SHP77 (cell line): ENCODE results near the gene LMAN2.
A peak's percentile ranks its signal among the peaks of the same experiment; 100 is the strongest.
"Not testable (repeated sequence)": the region's sequence is repeated elsewhere in the genome, so short reads cannot be mapped to it uniquely, and the experiment has no call there.

ENCODE experiments used
- DNase-seq, 2 experiments: peaks; one replicate each; lab custom pipeline; 2025; lab: John Stamatoyannopoulos, UW

LMAN2 gene

DNA sequence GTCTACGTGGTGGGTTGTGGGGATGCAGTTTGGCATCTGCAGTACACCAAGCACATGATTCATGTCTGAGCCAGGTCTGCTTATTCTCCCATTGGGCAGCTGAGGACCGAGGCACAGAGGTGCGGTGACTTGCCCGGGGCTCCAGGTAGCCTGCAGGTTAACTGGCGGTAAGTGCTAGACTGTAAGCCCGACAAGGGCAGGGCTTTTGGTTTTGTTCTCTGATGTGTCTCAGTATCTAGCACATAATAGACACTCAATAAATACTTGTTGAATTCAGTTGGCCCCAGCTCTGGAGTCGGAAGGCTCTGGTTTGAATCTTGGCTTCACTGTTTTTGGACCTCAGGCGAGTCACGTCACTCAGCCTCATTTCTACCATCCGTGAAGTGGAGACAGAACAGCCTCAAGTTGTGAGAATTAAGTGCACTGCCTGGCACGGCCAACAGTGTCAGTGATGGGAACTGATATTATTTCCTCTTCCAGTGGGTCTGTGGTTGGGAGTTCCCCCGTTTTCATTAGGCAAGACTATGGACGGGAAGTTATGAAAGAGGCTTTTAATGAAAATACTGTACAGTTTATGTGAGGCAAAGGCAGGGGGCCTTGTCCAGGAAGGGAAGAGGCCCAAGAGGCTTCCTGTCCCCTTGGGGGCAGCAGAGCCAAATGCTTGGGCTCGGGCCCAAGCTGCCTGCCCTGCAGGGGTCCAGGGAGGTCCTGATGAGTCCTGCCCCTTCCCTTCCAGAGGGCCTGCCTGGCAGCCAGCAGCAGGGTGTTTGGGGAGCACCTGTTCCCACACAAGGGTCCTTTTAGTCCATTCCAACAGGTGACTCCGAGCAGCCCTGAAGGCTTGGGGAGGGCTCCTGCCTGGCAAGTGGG, 44.6 kb downstream of the LMAN2 start:
- no peak for DNase-seq

DNA sequence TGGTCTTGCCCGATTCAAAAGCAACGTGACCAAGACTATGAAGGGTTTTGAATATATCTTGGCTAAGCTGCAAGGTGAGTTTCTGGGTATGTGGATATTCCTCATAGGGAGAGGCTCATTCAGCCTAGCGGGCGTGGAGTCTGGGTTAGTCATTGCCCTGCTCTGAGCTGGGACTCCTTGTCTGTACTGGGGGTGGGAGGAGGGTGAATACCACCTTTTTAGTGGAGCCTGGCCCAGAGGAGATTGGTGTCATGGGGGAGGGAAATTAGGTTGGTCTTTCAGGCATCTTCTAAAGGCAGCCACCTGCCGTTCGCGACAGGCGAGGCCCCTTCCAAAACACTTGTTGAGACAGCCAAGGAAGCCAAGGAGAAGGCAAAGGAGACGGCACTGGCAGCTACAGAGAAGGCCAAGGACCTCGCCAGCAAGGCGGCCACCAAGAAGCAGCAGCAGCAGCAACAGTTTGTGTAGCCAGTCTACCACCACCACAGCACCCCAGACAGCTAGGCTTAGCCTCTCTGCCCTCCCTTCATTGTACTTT, 45.3 kb downstream of the LMAN2 start:
- DNase-seq, result not testable (repeated sequence)

DNA sequence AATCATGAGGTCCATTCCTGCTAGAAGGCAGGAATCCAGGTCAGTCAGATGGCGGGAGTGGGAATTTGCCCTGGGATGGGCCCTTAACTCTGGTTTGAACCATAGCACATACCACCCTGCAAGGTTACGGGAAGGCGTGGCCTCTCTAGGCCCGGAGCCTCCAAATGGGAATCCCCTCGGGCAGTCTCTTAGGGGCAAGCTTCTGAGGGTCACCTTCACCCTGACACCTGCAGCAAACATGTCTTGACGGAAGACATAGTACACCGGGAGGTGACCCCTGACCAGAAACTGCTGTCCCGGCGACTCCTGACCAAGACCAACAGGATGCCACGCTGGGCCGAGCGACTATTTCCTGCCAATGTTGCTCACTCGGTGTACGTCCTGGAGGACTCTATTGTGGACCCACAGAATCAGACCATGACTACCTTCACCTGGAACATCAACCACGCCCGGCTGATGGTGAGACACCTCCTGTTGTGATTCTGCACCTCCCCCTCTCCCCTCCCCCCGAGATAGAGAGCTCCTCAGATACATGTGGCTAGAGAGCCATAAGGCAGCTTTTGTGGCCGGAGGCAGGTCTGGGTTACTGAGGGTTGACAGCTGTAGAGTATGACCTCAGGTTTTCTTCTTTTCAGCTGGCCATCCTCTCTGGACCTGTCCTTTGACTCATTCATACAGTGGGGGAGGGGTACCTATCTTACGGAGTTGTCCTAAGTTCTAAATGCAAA, 46.9 kb downstream of the LMAN2 start:
- no peak for DNase-seq

DNA sequence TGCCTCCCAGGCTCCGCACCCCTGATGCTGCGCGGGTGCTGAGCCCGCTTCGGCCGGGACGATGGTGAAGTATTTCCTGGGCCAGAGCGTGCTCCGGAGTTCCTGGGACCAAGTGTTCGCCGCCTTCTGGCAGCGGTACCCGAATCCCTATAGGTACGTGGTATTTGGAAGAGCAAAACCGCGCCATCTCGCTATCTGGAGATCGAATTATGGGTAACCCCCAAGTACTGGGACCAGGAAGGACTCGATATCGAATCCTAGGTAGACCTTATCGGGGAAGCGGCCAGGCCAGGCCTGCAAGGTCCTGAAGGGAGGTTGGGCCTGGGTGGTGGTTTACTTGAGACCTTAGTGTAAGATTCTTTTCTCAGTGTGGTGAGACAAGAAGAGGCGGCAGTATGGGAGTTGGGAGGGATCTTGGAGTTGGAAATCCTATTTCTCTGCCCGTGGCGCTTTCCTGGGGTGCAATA, 47.5 kb downstream of the LMAN2 start:
- no peak for DNase-seq

DNA sequence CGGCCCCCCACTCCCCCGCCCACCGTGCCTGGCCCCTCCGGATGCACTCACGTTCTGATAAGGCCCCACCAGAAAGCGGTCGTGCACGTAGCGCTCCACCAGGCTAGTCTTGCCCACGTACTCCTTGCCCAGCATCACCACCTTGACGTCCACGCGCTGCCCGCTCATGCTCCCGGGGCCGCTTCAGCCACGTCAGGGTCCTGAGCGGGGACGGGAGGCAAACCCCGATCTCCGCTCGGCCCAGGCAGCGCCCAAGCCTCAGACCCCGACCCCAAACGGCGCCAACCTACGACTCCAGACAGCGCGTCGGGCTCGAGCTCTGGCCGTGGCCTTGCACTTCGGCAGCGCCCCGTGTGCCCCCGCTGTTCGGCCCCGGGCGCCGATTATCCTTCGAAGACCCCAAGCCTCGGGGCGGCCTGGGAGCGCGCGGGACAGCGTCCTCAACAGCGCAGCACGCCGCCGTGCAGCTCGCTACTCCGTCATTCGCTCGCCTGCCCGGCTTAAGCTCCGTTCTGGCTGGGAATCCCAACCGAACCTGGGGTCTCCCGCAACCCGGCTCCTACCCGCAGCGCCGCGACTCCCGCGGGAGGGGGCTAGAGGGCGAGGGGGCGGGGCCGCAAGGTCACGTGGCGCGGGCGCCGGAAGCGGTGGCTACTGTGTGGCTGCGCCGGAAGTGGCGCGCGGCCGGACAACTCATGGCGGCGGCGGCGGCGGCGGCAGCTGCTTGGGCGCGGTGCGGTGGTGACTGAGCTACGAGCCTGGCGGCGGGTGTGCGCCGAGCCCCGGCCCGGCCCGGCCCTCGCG, 48.1 kb downstream of the LMAN2 start, which contains the start of the genes PRELID1 and RAB24:
Gene PRELID1 (plus strand): TSS at position 679 of the 804 bp plus-strand sequence. CDS start 187 bp downstream, outside the sequence.
Gene RAB24 (minus strand): TSS at position 599 of the 804 bp plus-strand sequence. CDS start 431 bp downstream, at position 168.
- peak; percentile 80 to 83 for DNase-seq

DNA sequence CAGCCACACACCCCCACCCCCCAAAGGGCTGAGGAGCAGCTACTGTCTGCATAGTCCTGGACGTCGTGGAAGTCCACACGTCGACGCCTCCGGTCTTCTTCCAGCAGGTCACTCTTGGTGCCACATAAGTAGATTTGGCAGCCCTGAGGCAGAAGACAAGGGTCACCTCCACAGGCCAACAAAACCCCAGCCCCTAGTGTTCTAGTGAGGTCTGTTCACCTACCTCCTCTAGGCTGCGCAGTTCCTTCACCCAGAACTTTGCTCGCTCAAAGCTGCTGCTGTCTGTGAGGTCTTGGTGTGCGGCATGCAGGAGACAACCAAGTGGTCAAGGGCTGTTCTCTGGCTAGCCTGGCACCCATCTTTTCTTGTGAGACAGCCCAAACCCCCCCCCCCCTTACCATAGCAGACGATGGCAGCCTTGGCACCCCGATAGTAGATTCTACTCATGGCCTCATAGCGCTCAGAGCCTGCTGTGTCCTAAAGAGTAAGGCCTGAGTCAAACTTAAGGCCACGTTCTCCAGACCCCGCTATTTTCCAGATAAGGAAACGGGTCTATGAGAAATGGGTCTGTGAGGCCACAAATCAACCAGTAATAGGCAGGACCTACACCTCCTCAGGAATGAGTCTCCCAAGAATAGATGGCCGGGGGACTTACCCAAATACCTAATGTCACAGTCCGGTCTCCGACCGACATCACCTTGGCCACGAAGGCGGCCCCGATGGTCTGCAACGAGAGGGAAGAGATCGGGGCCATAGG, 48.9 kb downstream of the LMAN2 start:
- DNase-seq, result no peak

DNA sequence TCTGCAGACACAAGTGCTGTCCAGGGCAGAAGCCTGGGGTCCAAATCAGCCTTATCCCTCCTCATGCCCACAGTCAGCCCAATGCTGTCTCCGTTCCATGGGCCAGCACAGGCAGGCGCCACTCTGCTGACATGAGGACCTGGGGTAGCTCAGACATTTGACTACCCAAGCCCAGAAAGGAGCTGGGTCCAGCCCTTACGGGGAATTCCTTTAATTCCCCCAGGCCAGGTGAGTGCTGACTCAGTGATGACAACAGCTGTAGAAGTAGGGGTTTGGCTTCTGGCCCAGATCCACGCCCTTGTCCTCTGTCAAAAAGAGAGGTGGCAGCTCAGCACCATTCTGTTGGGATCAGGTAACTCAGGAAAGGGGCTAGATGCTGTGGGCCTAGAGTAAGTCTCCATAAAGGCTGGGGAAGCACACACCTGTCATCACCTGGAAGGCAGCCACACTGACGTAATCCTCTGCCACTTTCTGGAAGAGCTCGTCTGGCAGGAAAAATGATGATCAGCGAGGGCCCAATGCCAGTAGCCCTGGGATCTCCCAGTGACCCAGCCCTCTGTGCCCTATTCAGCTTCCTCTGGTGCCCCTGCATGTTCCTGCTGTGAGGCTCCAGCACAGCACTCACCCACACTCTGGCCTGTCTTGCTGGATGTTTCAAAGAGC, 49.8 kb downstream of the LMAN2 start:
- DNase-seq, result no peak

DNA sequence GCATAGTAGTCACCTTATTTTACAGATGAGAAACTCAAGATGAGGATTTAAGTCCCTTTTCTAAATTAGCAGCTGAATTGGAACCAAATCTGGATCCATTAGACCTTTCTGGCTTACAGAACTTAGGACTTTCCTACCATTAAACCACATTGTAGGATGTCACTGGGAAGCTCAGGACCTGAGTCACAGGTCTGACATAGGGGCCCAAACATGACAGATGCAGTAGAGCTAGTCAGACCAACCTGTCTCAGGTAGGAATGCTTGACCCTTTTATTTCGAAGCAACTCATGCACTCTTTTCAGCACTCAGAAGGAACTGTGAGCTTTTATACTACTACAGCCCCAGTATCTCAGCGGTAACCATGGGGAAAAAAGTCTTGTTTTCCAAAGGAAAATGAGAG, 50.5 kb downstream of the LMAN2 start:
- DNase-seq, result no peak

DNA sequence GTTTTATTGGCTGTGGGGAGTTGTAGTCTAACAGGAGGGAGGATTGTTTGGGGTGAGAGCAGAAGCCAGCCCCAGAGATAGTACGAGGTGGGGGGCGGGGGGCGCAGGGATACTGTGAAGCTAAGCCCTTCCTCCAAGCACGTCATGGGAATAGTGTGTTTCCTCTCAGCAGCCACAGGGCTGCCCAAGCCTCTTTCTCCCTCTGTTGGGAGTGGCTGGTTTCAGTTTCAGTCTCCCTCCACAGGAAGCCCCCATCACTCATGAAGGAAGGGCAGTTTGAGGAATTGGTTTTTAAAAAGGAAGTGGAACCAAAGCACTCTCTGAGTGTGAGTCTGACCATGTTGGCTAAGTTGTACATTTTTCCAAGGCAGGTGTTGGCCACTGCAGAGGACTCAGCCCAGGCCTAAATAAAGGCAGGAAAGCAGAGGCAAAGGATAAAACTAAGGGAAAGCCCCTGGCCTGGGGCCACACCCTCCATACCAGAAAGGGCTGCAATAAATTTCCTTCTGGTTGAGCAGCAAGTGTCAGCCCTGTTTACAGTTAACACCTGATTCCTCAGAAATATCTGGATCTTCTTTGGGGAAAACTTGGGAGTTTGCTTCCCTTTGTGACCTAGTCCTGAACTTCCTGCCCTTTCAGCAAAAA, 51.1 kb downstream of the LMAN2 start:
- DNase-seq, result no peak

DNA sequence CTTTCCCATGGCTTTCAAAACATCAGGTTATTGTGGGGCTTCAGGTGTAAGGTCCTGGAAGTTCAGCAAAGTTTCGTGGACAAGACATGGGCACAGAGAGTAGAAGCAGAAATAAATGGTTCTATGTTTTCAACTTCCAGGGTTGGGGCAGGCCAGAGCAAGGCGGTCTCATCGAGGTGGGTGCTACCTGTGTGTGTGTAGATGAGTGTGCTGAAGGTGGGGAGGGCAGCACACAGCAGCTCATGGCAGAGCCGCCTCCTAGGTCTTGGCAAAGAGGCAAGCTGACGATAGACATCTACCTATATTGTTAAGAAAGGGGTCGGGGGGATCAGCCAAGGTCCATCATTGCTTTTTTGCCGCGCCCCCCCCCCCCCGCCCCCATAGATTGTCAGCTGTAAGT, 51.8 kb downstream of the LMAN2 start:
- no peak for DNase-seq

DNA sequence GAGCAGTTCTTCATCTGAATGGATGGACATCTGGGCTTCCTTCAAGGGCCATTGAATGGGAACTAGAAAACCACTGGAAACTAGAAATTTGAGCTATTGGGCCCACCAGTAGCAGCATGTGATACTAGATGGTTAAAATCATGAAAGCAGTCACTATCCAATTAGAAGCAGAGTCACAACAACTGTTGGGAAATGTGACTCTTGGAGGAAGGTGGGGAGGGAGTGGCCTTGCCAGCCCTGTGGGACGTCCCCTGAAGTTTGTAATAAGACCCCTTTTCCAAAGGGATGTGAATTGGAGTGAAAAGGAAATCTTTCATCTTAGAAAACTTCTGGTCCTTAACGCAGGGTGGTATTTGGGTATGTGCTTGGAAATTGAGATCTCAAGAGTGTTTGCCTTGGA, 53.5 kb downstream of the LMAN2 start:
- DNase-seq, result no peak

DNA sequence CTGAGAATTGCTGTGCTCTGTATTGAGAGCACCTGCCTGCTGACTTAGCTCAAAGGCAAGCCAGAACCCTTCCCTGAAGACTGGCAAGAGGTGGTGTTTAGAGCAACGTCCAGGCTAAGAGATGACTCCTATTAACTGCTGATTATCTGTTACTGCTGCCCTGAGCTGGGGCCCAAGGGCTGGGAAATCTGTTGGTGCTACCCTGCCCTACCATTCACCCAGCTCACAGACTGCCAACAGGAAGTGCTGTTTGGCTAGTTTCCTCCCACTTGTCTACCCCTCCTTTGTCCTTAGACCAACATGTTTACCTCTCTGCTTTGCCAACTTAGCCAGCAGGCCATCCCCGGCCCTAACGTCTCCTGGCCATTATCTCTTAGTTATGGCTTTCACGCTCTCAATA, 54.9 kb downstream of the LMAN2 start:
- DNase-seq, result no peak

DNA sequence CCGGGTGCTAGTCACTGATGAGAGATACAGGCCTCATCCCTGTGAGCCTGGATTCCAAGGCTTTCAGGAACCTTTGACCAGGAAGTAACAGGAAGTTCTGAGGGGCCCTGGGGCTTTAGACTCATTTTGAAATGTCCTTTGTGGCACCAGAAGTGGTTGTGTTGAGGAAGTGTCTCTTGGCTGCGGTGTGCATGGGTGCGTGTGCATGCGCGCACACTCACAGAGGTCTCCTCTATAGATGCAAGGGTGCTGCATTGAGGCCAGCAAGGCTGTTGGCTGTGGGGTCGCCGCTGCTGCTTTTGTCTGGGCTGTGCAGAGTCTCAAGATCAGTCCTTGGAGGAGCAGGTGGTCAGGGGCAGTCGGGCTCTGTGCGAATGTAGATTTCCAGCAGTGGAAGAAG, 55.5 kb downstream of the LMAN2 start:
- DNase-seq, result no peak

DNA sequence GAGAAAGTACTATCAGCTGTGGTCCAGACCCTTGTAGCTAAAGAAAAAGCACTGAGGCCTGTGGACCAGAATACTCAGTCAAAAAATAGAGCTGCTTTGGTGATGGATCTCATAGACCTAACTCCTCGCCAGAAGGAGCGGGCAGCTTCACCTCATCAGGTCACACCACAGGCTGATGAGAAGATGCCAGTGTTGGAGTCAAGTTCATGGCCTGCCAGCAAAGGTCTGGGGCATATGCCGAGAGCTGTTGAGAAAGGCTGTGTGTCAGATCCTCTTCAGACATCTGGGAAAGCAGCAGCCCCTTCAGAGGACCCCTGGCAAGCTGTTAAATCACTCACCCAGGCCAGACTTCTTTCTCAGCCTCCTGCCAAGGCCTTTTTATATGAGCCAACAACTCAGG, 56.8 kb downstream of the LMAN2 start:
- no peak for DNase-seq

DNA sequence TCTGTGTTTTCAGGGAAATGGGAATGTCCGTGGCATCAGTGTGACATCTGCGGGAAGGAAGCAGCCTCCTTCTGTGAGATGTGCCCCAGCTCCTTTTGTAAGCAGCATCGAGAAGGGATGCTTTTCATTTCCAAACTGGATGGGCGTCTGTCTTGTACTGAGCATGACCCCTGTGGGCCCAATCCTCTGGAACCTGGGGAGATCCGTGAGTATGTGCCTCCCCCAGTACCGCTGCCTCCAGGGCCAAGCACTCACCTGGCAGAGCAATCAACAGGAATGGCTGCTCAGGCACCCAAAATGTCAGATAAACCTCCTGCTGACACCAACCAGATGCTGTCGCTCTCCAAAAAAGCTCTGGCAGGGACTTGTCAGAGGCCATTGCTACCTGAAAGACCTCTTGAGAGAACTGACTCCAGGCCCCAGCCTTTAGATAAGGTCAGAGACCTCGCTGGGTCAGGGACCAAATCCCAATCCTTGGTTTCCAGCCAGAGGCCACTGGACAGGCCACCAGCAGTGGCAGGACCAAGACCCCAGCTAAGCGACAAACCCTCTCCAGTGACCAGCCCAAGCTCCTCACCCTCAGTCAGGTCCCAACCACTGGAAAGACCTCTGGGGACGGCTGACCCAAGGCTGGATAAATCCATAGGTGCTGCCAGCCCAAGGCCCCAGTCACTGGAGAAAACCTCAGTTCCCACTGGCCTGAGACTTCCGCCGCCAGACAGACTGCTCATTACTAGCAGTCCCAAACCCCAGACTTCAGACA, 57.5 kb downstream of the LMAN2 start:
- no peak for DNase-seq

DNA sequence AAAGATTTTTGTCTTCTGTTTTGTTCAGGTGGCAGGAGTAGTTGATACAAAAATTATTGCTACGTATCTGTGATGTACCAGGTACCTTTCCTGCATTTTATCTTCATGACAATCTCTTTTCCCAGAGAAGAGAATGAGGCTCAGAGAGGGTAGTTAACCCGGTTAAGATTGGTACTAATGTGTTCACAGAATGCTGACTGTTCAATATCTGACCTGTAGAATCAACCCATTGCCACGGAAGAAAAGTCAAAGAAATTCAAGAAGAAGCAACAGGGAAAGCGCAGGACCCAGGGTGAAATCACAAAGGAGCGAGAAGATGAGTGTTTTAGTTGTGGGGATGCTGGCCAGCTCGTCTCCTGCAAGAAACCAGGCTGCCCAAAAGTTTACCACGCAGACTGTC, 59.7 kb downstream of the LMAN2 start:
- DNase-seq, result no peak

DNA sequence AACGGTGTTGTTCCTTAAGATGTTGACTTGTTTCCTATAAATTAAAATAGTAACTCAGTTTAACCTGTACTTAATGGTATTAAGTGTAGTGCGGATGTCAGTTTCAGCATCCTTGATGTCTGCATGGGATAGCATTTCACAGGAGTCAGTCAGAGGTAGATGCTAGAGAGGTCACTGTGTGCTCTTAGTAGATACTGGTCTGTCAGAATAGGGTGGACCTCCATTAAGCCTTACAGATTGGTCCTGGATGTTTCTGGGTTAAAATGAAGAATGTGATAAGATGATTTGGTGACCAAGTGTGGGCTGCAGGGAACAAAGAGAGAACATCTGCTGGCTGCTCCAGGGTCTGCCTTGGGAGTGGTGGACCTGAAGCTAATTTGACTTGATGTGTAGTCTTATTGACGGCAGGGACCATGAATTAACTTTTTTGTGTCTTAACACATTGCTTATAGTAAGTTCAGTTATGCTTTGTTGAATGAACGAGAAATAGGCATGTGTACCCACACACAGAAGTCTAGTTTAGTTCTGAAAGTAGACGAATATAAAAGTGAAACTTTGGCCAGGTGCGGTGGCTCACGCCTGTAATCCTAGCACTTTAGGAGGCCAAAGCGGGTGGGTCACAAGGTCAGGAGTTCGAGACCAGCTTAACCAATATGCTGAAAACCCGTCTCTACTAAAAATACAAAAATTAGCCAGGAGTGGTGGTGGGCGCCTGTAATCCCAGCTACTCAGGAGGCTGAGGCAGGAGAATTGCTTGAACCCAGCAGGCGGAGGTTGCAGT, 60.5 kb downstream of the LMAN2 start:
- DNase-seq, result no peak

DNA sequence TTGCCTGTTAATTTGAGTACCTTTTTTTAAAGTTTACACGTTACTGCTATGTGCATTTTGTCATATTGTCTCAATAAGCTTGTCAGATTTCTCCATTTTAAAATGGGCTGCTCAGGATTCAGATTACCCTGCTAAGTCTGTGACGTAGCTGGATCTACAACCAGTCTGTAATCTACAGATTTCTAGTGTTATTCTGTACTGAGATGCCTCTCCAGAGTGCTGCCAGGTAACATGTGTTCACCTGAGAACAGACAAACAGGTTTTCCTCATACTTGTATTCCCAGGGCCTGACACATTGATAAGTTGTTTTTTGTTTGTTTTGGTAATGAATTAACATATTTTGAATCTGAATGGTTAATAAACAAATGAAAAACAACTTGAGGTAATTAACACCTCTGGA, 63.3 kb downstream of the LMAN2 start:
- no peak for DNase-seq
